Measurements from ENCODE around the gene SNED1.

GRCh38 chr2:241041589-241042158 is 43.3 kb downstream of the SNED1 start:
- TF ChIP-seq, protein P1, sequence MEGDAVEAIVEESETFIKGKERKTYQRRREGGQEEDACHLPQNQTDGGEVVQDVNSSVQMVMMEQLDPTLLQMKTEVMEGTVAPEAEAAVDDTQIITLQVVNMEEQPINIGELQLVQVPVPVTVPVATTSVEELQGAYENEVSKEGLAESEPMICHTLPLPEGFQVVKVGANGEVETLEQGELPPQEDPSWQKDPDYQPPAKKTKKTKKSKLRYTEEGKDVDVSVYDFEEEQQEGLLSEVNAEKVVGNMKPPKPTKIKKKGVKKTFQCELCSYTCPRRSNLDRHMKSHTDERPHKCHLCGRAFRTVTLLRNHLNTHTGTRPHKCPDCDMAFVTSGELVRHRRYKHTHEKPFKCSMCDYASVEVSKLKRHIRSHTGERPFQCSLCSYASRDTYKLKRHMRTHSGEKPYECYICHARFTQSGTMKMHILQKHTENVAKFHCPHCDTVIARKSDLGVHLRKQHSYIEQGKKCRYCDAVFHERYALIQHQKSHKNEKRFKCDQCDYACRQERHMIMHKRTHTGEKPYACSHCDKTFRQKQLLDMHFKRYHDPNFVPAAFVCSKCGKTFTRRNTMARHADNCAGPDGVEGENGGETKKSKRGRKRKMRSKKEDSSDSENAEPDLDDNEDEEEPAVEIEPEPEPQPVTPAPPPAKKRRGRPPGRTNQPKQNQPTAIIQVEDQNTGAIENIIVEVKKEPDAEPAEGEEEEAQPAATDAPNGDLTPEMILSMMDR (IDR thresholded peaks at IDR 0.05): no peak
- TF ChIP-seq, protein P2, sequence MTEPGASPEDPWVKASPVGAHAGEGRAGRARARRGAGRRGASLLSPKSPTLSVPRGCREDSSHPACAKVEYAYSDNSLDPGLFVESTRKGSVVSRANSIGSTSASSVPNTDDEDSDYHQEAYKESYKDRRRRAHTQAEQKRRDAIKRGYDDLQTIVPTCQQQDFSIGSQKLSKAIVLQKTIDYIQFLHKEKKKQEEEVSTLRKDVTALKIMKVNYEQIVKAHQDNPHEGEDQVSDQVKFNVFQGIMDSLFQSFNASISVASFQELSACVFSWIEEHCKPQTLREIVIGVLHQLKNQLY (CRISPR knock-in tag; IDR thresholded peaks at IDR 0.05): no peak
- TF ChIP-seq, protein P3, sequence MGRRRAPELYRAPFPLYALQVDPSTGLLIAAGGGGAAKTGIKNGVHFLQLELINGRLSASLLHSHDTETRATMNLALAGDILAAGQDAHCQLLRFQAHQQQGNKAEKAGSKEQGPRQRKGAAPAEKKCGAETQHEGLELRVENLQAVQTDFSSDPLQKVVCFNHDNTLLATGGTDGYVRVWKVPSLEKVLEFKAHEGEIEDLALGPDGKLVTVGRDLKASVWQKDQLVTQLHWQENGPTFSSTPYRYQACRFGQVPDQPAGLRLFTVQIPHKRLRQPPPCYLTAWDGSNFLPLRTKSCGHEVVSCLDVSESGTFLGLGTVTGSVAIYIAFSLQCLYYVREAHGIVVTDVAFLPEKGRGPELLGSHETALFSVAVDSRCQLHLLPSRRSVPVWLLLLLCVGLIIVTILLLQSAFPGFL (CRISPR knock-in tag; IDR thresholded peaks at IDR 0.05; ENCODE audit: borderline replicate concordance): no peak
- TF ChIP-seq NFYB (CRISPR knock-in tag; conservative IDR thresholded peaks at IDR 0.05; ENCODE audit: low read depth) (no peak), FOXK1 (CRISPR knock-in tag; IDR thresholded peaks at IDR 0.05) (no peak), GRHL2 (CRISPR knock-in tag; IDR thresholded peaks at IDR 0.05; ENCODE audit: insufficient replicate concordance, severe bottlenecking) (no peak), ZNF232 (CRISPR knock-in tag; IDR thresholded peaks at IDR 0.05) (no peak), ZNF121 (CRISPR knock-in tag; IDR thresholded peaks at IDR 0.05) (no peak), FOXP1 (CRISPR knock-in tag; IDR thresholded peaks at IDR 0.05; ENCODE audit: borderline replicate concordance) (no peak), AR (CRISPR knock-in tag; IDR thresholded peaks at IDR 0.05) (no peak), KAT7 (CRISPR knock-in tag; IDR thresholded peaks at IDR 0.05; ENCODE audit: borderline replicate concordance) (no peak)
- TF ChIP-seq, protein P4, sequence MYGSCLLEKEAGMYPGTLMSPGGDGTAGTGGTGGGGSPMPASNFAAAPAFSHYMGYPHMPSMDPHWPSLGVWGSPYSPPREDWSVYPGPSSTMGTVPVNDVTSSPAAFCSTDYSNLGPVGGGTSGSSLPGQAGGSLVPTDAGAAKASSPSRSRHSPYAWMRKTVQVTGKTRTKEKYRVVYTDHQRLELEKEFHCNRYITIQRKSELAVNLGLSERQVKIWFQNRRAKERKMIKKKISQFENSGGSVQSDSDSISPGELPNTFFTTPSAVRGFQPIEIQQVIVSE (CRISPR knock-in tag; IDR thresholded peaks at IDR 0.05; ENCODE audit: borderline replicate concordance): no peak
- TF ChIP-seq, protein P5, sequence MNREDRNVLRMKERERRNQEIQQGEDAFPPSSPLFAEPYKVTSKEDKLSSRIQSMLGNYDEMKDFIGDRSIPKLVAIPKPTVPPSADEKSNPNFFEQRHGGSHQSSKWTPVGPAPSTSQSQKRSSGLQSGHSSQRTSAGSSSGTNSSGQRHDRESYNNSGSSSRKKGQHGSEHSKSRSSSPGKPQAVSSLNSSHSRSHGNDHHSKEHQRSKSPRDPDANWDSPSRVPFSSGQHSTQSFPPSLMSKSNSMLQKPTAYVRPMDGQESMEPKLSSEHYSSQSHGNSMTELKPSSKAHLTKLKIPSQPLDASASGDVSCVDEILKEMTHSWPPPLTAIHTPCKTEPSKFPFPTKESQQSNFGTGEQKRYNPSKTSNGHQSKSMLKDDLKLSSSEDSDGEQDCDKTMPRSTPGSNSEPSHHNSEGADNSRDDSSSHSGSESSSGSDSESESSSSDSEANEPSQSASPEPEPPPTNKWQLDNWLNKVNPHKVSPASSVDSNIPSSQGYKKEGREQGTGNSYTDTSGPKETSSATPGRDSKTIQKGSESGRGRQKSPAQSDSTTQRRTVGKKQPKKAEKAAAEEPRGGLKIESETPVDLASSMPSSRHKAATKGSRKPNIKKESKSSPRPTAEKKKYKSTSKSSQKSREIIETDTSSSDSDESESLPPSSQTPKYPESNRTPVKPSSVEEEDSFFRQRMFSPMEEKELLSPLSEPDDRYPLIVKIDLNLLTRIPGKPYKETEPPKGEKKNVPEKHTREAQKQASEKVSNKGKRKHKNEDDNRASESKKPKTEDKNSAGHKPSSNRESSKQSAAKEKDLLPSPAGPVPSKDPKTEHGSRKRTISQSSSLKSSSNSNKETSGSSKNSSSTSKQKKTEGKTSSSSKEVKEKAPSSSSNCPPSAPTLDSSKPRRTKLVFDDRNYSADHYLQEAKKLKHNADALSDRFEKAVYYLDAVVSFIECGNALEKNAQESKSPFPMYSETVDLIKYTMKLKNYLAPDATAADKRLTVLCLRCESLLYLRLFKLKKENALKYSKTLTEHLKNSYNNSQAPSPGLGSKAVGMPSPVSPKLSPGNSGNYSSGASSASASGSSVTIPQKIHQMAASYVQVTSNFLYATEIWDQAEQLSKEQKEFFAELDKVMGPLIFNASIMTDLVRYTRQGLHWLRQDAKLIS (CRISPR knock-in tag; IDR thresholded peaks at IDR 0.05; ENCODE audit: borderline replicate concordance): no peak
